Tibial nerve (tissue), 3 donors: ENCODE data around the gene ZNF521.

Experiments used
- POLR2A ChIP-seq, 2 donors: fragments of 450-650 bp; IDR thresholded peaks; one replicate each; pipeline ENCODE4 v1.6.1; 2017; ENCODE audit warnings: antibody characterized with exemption in 2 of 2, mild to moderate bottlenecking in 2 of 2, moderate library complexity in 2 of 2
- TF ChIP-seq, protein P1 (sequence below), 5 experiments: fragments of 200-600 bp in 3 of 5; fragments of 450-650 bp in 2 of 5; sonication (generic) in 3 of 5; IDR thresholded peaks; one replicate each; pipeline ENCODE4 v1.5.1; 2016 to 2019; ENCODE audit warnings: antibody characterized with exemption in 5 of 5, mild to moderate bottlenecking in 3 of 5, moderate library complexity in 2 of 5

DNA sequence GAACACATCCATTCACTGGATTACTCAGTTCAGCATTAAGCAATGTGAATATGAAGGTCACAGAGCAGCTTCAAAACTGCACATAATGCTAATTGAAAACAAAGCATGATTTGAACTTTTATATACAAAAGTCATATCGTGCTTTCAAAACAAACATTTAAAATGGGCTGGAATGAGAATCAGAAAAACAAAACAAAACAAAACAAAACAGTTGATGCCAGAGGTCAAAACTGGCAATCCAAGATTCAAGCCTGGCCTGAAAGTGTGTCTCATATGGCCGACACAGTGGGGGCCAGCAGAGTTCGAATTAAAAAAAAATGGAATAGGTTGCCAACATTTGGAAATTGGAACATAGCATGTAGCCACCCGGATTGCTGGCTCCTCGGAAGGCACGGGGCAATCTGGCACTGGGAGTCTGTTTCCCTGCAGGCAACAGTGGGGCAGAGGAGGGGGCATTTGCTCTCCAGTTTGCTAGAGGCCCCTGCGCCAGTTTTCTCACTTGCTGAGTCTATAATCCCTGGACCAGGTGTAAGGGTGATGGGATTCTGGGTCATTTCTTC is 294.4 kb downstream of the ZNF521 start:
- TF ChIP-seq, protein P1, sequence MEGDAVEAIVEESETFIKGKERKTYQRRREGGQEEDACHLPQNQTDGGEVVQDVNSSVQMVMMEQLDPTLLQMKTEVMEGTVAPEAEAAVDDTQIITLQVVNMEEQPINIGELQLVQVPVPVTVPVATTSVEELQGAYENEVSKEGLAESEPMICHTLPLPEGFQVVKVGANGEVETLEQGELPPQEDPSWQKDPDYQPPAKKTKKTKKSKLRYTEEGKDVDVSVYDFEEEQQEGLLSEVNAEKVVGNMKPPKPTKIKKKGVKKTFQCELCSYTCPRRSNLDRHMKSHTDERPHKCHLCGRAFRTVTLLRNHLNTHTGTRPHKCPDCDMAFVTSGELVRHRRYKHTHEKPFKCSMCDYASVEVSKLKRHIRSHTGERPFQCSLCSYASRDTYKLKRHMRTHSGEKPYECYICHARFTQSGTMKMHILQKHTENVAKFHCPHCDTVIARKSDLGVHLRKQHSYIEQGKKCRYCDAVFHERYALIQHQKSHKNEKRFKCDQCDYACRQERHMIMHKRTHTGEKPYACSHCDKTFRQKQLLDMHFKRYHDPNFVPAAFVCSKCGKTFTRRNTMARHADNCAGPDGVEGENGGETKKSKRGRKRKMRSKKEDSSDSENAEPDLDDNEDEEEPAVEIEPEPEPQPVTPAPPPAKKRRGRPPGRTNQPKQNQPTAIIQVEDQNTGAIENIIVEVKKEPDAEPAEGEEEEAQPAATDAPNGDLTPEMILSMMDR (IDR thresholded peaks at IDR 0.05): no peak
- no peak for TF ChIP-seq POLR2A (IDR thresholded peaks at IDR 0.05)
